K562 (cell line): ENCODE results near the gene ZBTB9. TPM values are rescaled to one million over a fixed set of nuclear protein-coding genes. Genes with fewer than 3 reads are reported as not detected.

Source experiments
- ARID1B ChIP-seq: fragments of 450-650 bp; IDR thresholded peaks from 2 replicates; pipeline ENCODE4 v1.6.1; 2016; ENCODE audit warnings: antibody characterized with exemption, mild to moderate bottlenecking, inconsistent platforms
- CTBP1 ChIP-seq: fragments of 450-650 bp; IDR thresholded peaks from 2 replicates; pipeline ENCODE4 v1.6.1; 2016; ENCODE audit warnings: borderline replicate concordance
- DACH1 ChIP-seq: fragments of 450-650 bp; IDR thresholded peaks from 2 replicates; pipeline ENCODE4 v1.6.1; 2018; ENCODE audit not compliant: partially characterized antibody
- DNMT1 ChIP-seq: fragments of 450-650 bp; IDR thresholded peaks from 2 replicates; pipeline ENCODE4 v1.6.1; 2016; ENCODE audit warnings: antibody characterized with exemption, mild to moderate bottlenecking
- EHMT2 ChIP-seq: fragments of 450-650 bp; IDR thresholded peaks from 2 replicates; pipeline ENCODE4 v1.6.1; 2018; ENCODE audit warnings: antibody characterized with exemption
- EP300 ChIP-seq: IDR thresholded peaks from 2 replicates; pipeline ENCODE4 v1.6.1; 2012; ENCODE audit warnings: low read length, improper control_type of control experiment
- GTF2F1 ChIP-seq: IDR thresholded peaks from 2 replicates; pipeline ENCODE4 v1.6.1; 2011; ENCODE audit warnings: low read depth, low read length, improper control_type of control experiment
- HDAC6 ChIP-seq: IDR thresholded peaks from 2 replicates; pipeline ENCODE4 v1.6.1; 2012; ENCODE audit warnings: low read depth, mild to moderate bottlenecking, control low read depth, inconsistent platforms, low read length, moderate library complexity
- NONO ChIP-seq, 2 experiments: fragments of 200-400 bp in 1 of 2; fragments of 450-650 bp in 1 of 2; formaldehyde crosslinking in 1 of 2; IDR thresholded peaks; 2 replicates each; pipeline ENCODE4 v1.6.1; 2017; ENCODE audit warnings: low read depth in 2 of 2, mild to moderate bottlenecking in 2 of 2, moderate library complexity in 2 of 2, low read length in 1 of 2
- NR3C1 ChIP-seq: sonication (generic); formaldehyde crosslinking; IDR thresholded peaks from 2 replicates; pipeline ENCODE4 v1.8.1; 2022; ENCODE audit warnings: missing genetic modification reagents
- SPI1 ChIP-seq: IDR thresholded peaks from 2 replicates; pipeline ENCODE4 v1.6.1; 2011; ENCODE audit warnings: low read depth, low read length, control low read depth, borderline replicate concordance
- TBL1XR1 ChIP-seq, 2 experiments: IDR thresholded peaks; 2 replicates each; pipeline ENCODE4 v1.6.1; 2012; ENCODE audit warnings: improper control_type of control experiment in 2 of 2, low read length in 2 of 2, mild to moderate bottlenecking in 1 of 2
- TCF3 ChIP-seq: sonication (generic); formaldehyde crosslinking; IDR thresholded peaks from 2 replicates; pipeline ENCODE4 v1.4.0; 2020; ENCODE audit warnings: mild to moderate bottlenecking, missing genetic modification reagents
- U2AF2 ChIP-seq: fragments of 200-400 bp; formaldehyde crosslinking; optimal IDR thresholded peaks from 2 replicates; pipeline ENCODE3; 2017; ENCODE audit warnings: low read depth, mild to moderate bottlenecking, low read length
- ZNF445 ChIP-seq: fragments of 250-450 bp; sonication (Bioruptor Pico); IDR thresholded peaks from 2 replicates; pipeline ENCODE4 v1.4.0; 2020; ENCODE audit warnings: low read depth, mild to moderate bottlenecking, moderate library complexity
- polyA plus RNA-seq, 8 experiments: library from polyadenylated mRNA; depleted of rRNA in 4 of 8; stranded (reverse) in 5 of 8; unstranded in 3 of 8; fragments of >200 nt; fragmentation: Nextera tagmentation in 2 of 8; fragmentation: Illumina TruSeq in 1 of 8; extraction: Ambion mirVana in 2 of 8; extraction: Trizol in 1 of 8; gene quantifications; 2 replicates each; pipeline versions ENCODE4 v1.2.1 to v1.2.3, GENCODE V29; 2011 to 2014; ENCODE audit warnings: inconsistent platforms in 1 of 8, missing spikeins in 1 of 8
- total RNA-seq, 7 experiments: library from RNA; depleted of rRNA in 6 of 7; stranded (reverse); fragments of >200 nt in 6 of 7; fragmentation: Illumina TruSeq in 2 of 7; extraction: Trizol in 2 of 7; gene quantifications; 2 replicates each; pipeline versions ENCODE4 v1.2.1 to v1.2.3, GENCODE V29; 2011 to 2021; ENCODE audit warnings: low replicate concordance in 1 of 7
- TF ChIP-seq, protein P1 (sequence below): fragments of 250-450 bp; sonication (Bioruptor Pico); IDR thresholded peaks from 2 replicates; pipeline ENCODE4 v1.4.0; 2020
- TF ChIP-seq, protein P2 (sequence below): IDR thresholded peaks from 3 replicates; pipeline ENCODE4 v1.6.1; 2011; ENCODE audit warnings: borderline replicate concordance, mild to moderate bottlenecking, moderate library complexity; ENCODE audit not compliant: insufficient read length; ENCODE audit errors: extremely low read depth
- TF ChIP-seq, protein P3 (sequence below): fragments of 150-350 bp; conservative IDR thresholded peaks from 2 replicates; pipeline ENCODE4 v1.6.1; 2014; ENCODE audit warnings: low read length

The ZBTB9 gene
- total and polyA plus RNA-seq, 9 of the 15 experiments (the other 6 are each of a cell fraction or from before 2014, with no cell fraction given): 1.9 to 19.5 (median 10.4) TPM

DNA sequence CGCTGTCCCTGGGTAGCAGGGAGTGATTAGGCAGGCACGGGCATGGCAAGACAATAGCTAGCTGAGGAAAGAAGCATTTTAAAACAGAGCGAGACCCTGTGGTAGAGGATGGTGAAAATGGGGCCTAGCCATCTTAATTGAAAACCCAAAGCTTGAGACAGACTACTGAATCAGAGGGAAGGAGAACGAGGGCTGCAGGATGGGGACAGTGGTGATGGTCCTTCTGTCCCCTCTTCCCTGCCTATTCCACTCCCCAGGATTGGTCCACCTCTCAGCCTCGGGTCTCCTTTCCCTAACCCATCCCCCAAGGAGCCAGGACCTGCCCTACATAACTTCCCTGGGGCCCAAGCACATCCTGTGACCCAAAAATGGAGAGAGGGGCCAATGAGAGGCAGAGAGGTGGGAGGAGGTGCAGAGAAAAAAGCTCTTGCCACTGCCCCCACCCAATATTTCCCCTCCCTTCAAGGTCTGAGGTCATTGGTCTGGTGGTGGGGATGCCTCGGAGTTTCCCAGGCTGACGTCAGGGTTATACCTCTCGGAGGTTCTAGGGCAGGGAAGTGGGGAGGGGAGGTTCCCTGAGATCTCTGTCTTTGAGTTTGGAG is 35.6 kb upstream of the ZBTB9 start (continued):
- TF ChIP-seq EP300 (peak; percentile 62), TCF3 (CRISPR knock-in tag) (no peak), NR3C1 (no peak), ARID1B (0 out of 2 replicates have a peak, but pooled peaks have one; percentile 3), HDAC6 (no peak), DNMT1 (no peak), EHMT2 (no peak), NONO (IDR thresholded peaks at IDR 0.05; ENCODE audit: low read depth in 2 of 2, low read length in 1 of 2) (no peak), CTBP1 (no peak), ZNF445 (CRISPR knock-in tag) (0 out of 2 replicates have a peak, but pooled peaks have one; percentile 15), TBL1XR1 (IDR thresholded peaks at IDR 0.05; ENCODE audit: low read length in 2 of 2) (no peak), SPI1 (peak; percentile 56; the same call in 1 of the 2 replicates), DACH1 (no peak), U2AF2 (no peak), GTF2F1 (no peak)
- TF ChIP-seq, protein P1, sequence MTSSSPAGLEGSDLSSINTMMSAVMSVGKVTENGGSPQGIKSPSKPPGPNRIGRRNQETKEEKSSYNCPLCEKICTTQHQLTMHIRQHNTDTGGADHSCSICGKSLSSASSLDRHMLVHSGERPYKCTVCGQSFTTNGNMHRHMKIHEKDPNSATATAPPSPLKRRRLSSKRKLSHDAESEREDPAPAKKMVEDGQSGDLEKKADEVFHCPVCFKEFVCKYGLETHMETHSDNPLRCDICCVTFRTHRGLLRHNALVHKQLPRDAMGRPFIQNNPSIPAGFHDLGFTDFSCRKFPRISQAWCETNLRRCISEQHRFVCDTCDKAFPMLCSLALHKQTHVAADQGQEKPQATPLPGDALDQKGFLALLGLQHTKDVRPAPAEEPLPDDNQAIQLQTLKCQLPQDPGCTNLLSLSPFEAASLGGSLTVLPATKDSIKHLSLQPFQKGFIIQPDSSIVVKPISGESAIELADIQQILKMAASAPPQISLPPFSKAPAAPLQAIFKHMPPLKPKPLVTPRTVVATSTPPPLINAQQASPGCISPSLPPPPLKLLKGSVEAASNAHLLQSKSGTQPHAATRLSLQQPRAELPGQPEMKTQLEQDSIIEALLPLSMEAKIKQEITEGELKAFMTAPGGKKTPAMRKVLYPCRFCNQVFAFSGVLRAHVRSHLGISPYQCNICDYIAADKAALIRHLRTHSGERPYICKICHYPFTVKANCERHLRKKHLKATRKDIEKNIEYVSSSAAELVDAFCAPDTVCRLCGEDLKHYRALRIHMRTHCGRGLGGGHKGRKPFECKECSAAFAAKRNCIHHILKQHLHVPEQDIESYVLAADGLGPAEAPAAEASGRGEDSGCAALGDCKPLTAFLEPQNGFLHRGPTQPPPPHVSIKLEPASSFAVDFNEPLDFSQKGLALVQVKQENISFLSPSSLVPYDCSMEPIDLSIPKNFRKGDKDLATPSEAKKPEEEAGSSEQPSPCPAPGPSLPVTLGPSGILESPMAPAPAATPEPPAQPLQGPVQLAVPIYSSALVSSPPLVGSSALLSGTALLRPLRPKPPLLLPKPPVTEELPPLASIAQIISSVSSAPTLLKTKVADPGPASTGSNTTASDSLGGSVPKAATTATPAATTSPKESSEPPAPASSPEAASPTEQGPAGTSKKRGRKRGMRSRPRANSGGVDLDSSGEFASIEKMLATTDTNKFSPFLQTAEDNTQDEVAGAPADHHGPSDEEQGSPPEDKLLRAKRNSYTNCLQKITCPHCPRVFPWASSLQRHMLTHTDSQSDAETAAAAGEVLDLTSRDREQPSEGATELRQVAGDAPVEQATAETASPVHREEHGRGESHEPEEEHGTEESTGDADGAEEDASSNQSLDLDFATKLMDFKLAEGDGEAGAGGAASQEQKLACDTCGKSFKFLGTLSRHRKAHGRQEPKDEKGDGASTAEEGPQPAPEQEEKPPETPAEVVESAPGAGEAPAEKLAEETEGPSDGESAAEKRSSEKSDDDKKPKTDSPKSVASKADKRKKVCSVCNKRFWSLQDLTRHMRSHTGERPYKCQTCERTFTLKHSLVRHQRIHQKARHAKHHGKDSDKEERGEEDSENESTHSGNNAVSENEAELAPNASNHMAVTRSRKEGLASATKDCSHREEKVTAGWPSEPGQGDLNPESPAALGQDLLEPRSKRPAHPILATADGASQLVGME (CRISPR knock-in tag): no peak
- TF ChIP-seq, protein P2, sequence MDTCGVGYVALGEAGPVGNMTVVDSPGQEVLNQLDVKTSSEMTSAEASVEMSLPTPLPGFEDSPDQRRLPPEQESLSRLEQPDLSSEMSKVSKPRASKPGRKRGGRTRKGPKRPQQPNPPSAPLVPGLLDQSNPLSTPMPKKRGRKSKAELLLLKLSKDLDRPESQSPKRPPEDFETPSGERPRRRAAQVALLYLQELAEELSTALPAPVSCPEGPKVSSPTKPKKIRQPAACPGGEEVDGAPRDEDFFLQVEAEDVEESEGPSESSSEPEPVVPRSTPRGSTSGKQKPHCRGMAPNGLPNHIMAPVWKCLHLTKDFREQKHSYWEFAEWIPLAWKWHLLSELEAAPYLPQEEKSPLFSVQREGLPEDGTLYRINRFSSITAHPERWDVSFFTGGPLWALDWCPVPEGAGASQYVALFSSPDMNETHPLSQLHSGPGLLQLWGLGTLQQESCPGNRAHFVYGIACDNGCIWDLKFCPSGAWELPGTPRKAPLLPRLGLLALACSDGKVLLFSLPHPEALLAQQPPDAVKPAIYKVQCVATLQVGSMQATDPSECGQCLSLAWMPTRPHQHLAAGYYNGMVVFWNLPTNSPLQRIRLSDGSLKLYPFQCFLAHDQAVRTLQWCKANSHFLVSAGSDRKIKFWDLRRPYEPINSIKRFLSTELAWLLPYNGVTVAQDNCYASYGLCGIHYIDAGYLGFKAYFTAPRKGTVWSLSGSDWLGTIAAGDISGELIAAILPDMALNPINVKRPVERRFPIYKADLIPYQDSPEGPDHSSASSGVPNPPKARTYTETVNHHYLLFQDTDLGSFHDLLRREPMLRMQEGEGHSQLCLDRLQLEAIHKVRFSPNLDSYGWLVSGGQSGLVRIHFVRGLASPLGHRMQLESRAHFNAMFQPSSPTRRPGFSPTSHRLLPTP: no peak
- TF ChIP-seq, protein P3, sequence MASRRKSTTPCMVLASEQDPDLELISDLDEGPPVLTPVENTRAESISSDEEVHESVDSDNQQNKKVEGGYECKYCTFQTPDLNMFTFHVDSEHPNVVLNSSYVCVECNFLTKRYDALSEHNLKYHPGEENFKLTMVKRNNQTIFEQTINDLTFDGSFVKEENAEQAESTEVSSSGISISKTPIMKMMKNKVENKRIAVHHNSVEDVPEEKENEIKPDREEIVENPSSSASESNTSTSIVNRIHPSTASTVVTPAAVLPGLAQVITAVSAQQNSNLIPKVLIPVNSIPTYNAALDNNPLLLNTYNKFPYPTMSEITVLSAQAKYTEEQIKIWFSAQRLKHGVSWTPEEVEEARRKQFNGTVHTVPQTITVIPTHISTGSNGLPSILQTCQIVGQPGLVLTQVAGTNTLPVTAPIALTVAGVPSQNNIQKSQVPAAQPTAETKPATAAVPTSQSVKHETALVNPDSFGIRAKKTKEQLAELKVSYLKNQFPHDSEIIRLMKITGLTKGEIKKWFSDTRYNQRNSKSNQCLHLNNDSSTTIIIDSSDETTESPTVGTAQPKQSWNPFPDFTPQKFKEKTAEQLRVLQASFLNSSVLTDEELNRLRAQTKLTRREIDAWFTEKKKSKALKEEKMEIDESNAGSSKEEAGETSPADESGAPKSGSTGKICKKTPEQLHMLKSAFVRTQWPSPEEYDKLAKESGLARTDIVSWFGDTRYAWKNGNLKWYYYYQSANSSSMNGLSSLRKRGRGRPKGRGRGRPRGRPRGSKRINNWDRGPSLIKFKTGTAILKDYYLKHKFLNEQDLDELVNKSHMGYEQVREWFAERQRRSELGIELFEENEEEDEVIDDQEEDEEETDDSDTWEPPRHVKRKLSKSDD: 0 out of 2 replicates have a peak, but pooled peaks have one; percentile 0
